ENCODE data around the gene HEPN1.
"Not testable (repeated sequence)": the region's sequence is repeated elsewhere in the genome, so short reads cannot be mapped to it uniquely, and the experiment has no call there.

HEPN1 gene

GRCh38 chr11:124944565-124944964 is 25.5 kb downstream of the HEPN1 start:
- DNase-seq = no peak

GRCh38 chr11:124945826-124946225 is 26.8 kb downstream of the HEPN1 start:
- no peak for DNase-seq

- no peak for DNase-seq
Observed at GRCh38 chr11:124946735-124947141, 27.7 kb downstream of the HEPN1 start.

- DNase-seq = no peak
Observed at GRCh38 chr11:124950601-124951330, 31.7 kb downstream of the HEPN1 start.

DNA sequence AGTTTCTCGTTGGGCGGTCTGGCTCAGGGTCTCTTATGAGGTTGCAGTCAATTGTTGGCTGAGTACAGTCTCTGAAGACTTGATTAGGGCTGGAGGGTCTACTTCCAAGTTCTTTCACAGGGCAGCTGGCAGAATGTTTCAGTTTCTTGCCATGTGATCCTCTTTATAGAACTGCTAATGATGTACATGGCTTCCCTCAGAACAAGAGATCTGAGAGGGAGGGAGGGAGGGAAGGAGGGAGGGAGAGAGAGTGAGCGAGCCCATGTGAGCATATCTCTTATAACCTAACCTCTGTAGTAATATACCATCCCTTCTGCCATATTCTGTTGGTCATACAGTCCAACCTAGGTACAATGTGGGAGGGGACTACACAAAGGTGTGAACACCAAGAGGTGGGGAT is 32.3 kb downstream of the HEPN1 start:
- DNase-seq = no peak

- DNase-seq = peak; percentile 100
Observed at GRCh38 chr11:124953753-124954589, 34.9 kb downstream of the HEPN1 start, which contains the start of gene CCDC15. Gene CCDC15 (plus strand): TSS chr11:124954202. CDS start chr11:124954733, 531 bp downstream.

DNA sequence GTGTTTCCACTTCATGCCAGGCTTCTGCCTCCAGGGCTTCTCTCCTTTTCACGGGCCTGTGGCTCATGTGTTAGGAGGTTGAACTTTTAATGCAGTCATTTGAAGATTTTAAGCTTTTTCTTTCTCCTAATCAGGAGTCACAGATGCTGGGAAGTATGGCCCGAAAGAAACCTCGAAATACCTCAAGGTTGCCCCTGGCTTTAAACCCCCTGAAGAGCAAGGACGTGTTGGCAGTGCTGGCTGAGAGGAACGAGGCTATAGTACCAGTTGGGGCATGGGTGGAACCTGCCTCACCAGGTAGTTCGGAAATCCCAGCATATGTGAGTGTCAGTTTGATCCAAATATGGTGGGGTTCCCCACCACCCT is 35.5 kb downstream of the HEPN1 start:
- no peak for DNase-seq

DNA sequence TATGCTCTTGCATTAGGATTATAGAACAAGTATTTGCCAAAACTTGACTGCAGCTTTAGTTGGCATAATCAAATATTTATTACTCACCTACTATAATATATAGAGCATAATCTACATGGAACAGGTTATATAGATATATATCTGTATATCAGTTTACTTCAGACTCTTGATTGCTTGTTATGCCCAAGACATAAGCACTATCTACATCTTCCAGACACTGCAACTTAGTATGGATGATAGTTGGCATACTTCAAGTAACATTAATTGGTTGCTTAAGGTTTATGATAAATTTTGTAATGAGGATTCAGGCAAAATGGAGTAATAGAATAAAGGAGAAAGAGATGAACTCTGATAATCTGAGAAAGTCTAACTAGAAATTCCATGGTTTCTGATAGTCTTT is 36.0 kb downstream of the HEPN1 start:
- no peak for DNase-seq

DNA sequence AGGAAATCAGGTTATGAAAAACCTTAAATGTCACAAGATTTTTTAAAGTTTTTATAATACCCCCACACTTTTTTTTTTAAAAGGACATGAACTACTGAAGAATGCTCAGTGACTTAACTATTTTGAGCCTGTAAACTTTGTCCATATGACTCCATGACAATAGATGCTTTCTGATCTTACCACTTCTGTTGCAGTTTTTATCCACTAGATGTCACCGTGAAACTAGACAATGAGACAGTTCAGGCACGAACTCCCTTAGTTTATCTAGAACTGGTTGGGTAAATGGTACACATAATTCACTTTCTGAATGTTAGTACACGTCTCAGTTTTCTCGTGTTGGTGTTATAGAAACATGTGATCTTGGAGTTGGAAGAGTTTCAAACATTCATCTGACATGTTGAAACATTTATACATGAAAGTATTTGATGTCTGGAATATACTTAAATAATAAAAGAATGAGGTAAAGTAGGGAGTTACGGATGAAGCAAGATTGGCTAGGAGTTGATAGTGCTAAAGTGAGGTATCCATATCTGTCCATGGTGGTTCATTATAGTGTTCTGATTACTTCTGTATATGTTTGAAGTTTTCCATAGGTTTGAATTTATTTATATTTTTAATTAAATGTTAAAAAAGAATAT is 43.0 kb downstream of the HEPN1 start:
- DNase-seq = peak; percentile 63

DNA sequence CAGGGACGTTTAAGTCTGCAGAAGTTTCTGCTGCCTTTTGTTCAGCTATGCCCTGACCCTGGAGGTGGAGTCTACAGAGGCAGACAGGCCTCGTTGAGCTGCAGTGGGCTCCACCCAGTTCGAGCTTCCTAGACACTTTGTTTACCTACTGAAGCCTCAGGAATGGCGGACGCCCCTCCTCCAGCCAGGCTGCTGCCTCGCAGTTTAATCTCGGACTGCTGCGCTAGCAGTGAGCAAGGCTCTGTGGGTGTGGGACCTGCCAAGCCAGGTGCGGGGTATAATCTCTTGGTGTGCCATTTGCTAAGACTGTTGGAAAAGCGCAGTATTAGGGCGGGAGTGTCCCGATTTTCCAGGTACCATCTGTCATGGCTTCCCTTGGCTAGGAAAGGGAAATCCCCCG is 49.1 kb downstream of the HEPN1 start:
- not testable (repeated sequence) for DNase-seq

All from NCI-H1105 (cell line).